NT2/D1 (cell line): ENCODE measurements around the gene MAP2K6.

ENCODE experiments used
- YY1 ChIP-seq: IDR thresholded peaks from 2 replicates; pipeline ENCODE4 v1.6.1; 2011; ENCODE audit not compliant: insufficient read length, insufficient read depth
- ZNF274 ChIP-seq: IDR thresholded peaks from 2 replicates; pipeline ENCODE4 v1.6.1; 2011; ENCODE audit warnings: mild to moderate bottlenecking, low read depth, low read length

DNA sequence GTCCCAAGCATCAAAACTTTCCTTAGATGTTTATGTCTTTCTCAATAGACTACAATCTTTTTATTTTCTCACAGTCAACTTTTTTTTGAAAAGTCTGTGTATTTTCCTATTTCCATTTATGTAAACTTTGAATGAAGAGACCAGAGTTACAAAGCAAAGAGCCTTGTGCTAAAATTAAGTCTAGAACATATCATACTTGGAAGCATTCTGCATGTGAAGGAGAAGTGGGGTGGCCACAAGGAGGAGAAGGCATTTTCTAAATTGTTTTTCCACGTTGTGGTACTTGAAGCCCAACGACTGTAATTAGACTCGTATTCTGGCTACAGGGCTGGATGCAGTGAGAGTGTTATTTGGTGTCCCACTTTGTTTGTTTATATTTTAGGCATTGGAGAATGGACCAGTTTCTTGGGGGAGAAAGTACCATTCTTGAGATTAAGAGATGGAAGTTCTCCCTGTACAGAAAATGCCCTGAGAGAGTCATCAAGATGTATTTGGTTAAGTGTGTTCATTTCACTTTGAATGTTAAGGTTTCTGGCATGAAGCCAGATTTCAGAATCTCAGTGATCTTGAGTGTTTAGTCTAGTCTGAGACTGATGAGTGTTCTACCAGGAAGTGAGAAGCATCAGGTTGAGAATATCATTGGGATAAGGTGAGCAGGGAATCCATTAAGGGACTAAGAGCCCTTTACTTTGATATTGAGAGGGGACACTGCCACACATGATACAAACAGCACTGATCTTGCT, 71.6 kb downstream of the MAP2K6 start:
- no peak for TF ChIP-seq ZNF274
- no peak for TF ChIP-seq YY1
